Rectal smooth muscle tissue (tissue), 1 donor: Measurements from ENCODE around the gene ATP10D.
"Not testable (repeated sequence)": the region's sequence is repeated elsewhere in the genome, so short reads cannot be mapped to it uniquely, and the experiment has no call there.

Source experiments
- H3K27ac ChIP-seq: one replicate; pipeline ENCODE4 v1.7.0; 2013; ENCODE audit warnings: low read depth, low read length, inconsistent platforms
- H3K27me3 ChIP-seq: one replicate; pipeline ENCODE4 v1.7.0; 2013; ENCODE audit warnings: low read length; ENCODE audit not compliant: control insufficient read depth, insufficient read depth
- H3K36me3 ChIP-seq: one replicate; pipeline ENCODE4 v1.7.0; 2013; ENCODE audit warnings: low read length; ENCODE audit not compliant: control insufficient read depth, insufficient read depth
- H3K4me1 ChIP-seq: one replicate; pipeline ENCODE4 v1.7.0; 2013; ENCODE audit warnings: low read length; ENCODE audit not compliant: control insufficient read depth, insufficient read depth
- H3K4me3 ChIP-seq: one replicate; pipeline ENCODE4 v1.7.0; 2013; ENCODE audit warnings: low read length
- H3K9ac ChIP-seq: one replicate; pipeline ENCODE4 v1.7.0; 2013; ENCODE audit warnings: low read length

Gene ATP10D

DNA sequence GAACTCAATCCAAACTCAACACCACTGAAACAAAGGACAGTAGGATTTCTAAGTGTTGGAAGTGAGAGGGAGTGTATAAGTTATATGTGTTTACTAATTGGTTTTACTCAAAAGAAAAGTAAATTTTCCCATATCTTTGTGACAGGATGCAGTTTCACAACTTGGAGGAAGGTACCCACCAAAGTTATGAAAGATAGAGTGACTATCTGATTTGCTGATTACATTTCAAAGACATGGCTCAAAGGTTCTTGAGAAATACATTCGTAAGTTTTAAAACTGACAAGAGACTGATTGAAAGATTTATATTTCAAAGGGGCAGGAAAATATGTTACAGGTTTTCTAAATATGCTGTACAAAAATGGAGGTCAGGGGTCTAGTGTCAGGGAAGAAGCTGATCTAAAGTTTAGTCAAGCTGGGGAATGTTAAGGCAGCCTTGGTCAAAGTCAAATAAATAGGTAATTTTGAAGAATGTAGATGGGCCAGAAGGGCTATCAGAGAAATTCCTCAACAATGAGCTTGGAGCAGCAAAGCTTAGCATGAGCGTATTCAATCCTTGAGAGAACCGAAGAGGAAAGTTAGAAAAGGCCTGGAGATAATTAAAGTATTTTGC lies 11.8 kb upstream of the ATP10D start:
- Histone ChIP-seq H3K27ac (no peak overlapping the region), H3K27me3 (no peaks in the 10 kb centered on the region)

GRCh38 chr4:47474799-47475198 lies 10.3 kb upstream of the ATP10D start:
- no peak overlapping the region for H3K9ac ChIP-seq
- H3K27me3 ChIP-seq: no peaks in the 10 kb centered on the region
- no peak overlapping the region for H3K27ac ChIP-seq
- H3K4me3 ChIP-seq: no peak overlapping the region
- H3K4me1 ChIP-seq: no peaks in the 10 kb centered on the region
- H3K36me3 ChIP-seq: no peaks in the 10 kb centered on the region

More for the DNA sequence above, 11.8 kb upstream of the ATP10D start:
- Histone ChIP-seq H3K4me3 (no peak overlapping the region), H3K4me1 (no peaks in the 10 kb centered on the region), H3K9ac (no peak overlapping the region), H3K36me3 (no peaks in the 10 kb centered on the region)

DNA sequence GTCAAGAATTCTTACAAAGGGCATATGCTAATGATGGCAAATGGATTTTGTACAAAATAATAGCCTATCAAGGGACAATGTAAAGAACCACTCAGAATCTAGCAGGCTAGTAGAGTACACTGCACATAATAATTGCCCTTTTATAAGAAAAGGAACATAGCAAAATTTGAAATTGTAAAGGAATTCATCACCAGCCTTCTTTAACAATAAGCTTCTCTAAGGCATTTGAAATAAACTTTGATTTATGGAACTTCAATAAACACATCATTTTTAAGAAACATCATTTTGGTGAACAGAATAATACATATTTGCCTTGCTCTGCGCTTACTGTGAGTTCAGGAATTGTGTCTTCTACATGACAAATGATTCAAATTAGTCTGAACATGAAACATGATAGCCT lies 9.7 kb upstream of the ATP10D start:
- Histone ChIP-seq H3K4me1 (no peaks in the 10 kb centered on the region), H3K36me3 (no peaks in the 10 kb centered on the region), H3K9ac (no peak overlapping the region), H3K27ac (no peak overlapping the region), H3K27me3 (no peaks in the 10 kb centered on the region), H3K4me3 (no peak overlapping the region)

- Histone ChIP-seq H3K9ac (no peak overlapping the region), H3K4me3 (no peak overlapping the region), H3K27me3 (no peaks in the 10 kb centered on the region), H3K27ac (no peak overlapping the region), H3K36me3 (no peaks in the 10 kb centered on the region), H3K4me1 (no peaks in the 10 kb centered on the region)
Observed at GRCh38 chr4:47478804-47479203, 6.3 kb upstream of the ATP10D start.

DNA sequence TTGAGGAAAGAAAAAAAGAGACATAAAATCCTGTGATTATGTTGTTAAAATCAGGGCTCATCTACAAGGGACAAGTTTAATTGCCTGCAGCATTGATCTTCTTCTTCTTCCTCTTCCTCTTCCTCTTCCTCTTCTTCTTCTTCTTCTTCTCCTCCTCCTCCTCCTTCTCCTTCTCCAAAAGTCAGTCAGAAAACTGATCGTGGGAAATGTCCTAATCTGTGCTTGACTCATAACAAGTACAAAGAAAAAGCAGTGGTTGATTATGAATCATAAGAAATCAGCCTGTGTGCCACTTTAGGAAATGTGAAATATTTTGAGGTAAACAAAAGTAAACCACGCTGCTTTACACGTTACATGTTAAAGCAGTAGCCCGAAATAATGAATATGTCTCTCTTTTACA lies 2.7 kb upstream of the ATP10D start:
- Histone ChIP-seq H3K27me3 (no peaks in the 10 kb centered on the region), H3K4me3 (no peak overlapping the region), H3K4me1 (peaks cover 3% of the 10 kb centered on the region), H3K36me3 (no peaks in the 10 kb centered on the region), H3K9ac (no peak overlapping the region), H3K27ac (no peak overlapping the region)

GRCh38 chr4:47483745-47484144 lies 1.3 kb upstream of the ATP10D start:
- Histone ChIP-seq H3K27ac (no peak overlapping the region), H3K27me3 (no peaks in the 10 kb centered on the region), H3K4me1 (peaks cover 4% of the 10 kb centered on the region), H3K4me3 (no peak overlapping the region), H3K36me3 (no peaks in the 10 kb centered on the region), H3K9ac (no peak overlapping the region)

GRCh38 chr4:47484168-47484567 lies 907 bp upstream of the ATP10D start:
- Histone ChIP-seq H3K9ac (no peak overlapping the region), H3K4me1 (peaks cover 4% of the 10 kb centered on the region), H3K27ac (peak overlapping the region; percentile 89), H3K36me3 (no peaks in the 10 kb centered on the region), H3K4me3 (no peak overlapping the region), H3K27me3 (no peaks in the 10 kb centered on the region)

DNA sequence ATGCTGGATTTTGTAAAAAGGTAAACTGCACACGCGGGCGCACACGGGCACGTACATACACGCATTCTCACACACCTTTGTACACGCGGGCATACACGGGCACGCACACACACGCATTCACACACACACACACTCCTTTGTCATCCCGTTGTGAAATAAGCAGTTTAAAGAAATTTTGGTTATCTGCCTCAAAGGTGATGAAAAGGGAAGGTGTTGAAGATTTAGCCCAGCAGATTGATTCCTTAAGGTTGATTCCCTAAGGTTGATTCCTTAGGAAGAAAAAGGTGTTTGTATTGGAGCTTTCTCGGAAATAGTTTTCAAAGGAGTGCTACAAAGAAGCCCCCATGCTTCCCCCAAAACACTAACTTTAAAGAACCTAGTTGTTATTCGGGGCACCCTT lies 693 bp downstream of the ATP10D start:
- Histone ChIP-seq H3K27me3 (no peaks in the 10 kb centered on the region), H3K36me3 (no peaks in the 10 kb centered on the region), H3K4me3 (peak overlapping the region; percentile 87), H3K9ac (no peak overlapping the region), H3K27ac (peak overlapping the region; percentile 89), H3K4me1 (peaks cover 4% of the 10 kb centered on the region)

GRCh38 chr4:47486231-47486673 lies 1.2 kb downstream of the ATP10D start:
- H3K4me3 ChIP-seq: peak overlapping the region; percentile 87
- peaks cover 4% of the 10 kb centered on the region for H3K4me1 ChIP-seq
- H3K9ac ChIP-seq: no peak overlapping the region
- peak overlapping the region; percentile 89 for H3K27ac ChIP-seq
- H3K27me3 ChIP-seq: no peaks in the 10 kb centered on the region
- no peaks in the 10 kb centered on the region for H3K36me3 ChIP-seq

DNA sequence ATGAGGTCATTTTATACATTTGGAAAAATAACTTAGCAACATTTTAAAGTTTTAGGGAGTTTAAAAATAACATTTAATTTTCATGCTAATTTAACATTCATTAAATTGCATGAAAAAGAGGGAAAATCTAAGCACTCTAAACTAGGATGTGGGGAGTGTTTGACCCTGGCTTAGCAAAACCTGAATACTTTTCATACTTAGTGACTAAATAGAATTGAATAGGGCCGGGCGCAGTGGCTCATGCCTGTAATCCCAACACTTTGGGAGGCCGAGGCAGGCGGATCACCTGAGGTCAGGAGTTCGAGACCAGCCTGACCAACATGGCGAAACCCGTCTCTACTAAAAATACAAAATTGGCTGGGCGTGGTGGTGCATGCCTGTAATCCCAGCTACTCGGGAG lies 1.7 kb downstream of the ATP10D start:
- not testable (repeated sequence) for H3K27ac ChIP-seq

DNA sequence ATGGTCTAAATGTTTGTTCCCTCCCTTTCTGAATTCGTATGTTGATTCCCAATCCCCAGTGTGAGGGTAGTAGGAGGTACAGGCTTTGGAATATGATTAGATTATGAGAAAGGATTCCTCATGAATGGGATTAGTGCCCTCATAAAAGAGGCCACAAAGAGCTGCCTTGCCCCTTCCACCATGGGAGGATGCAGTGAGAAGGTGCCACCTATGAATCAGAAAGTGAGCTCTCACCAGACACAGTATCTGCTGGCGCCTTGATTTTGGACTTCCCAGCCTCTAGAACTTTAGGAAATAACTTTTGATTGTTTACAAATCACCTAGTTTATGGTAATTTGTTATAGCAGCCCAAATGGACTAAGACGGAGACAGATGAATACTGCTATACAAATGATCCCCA lies 3.6 kb downstream of the ATP10D start:
- H3K4me1 ChIP-seq: peaks cover 4% of the 10 kb centered on the region

More for the DNA sequence above, 1.7 kb downstream of the ATP10D start:
- not testable (repeated sequence) for H3K4me3 ChIP-seq, H3K9ac ChIP-seq, H3K36me3 ChIP-seq, H3K27me3 ChIP-seq, H3K4me1 ChIP-seq

DNA sequence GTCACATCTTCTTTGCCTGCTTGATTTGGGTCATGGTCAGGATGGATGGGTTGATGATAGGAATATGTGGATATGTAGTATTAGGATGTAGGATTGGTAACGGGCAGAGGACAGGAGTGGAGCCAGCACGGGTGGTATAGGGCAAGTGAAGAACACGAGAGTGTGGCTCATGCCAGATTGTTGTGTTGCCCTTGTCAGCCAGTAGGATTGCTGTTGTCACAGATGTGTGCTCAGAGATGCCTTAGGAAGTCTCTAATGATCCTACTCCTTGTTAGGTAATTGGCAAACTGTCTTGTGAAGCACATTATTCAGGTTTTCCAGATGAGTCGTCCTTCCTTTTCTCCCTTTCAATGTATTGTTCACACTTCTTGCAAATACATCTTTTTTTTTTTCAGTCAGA lies 5.5 kb downstream of the ATP10D start:
- no peak overlapping the region for H3K27ac ChIP-seq
- no peaks in the 10 kb centered on the region for H3K36me3 ChIP-seq
- H3K9ac ChIP-seq: no peak overlapping the region
- H3K27me3 ChIP-seq: no peaks in the 10 kb centered on the region
- H3K4me3 ChIP-seq: no peak overlapping the region
- peaks cover 2% of the 10 kb centered on the region for H3K4me1 ChIP-seq

More for the DNA sequence above, 3.6 kb downstream of the ATP10D start:
- Histone ChIP-seq H3K27ac (no peak overlapping the region), H3K27me3 (no peaks in the 10 kb centered on the region), H3K36me3 (no peaks in the 10 kb centered on the region), H3K9ac (no peak overlapping the region), H3K4me3 (no peak overlapping the region)
